Measurements from ENCODE around the gene WDR82. TPM values are rescaled to one million over a fixed set of nuclear protein-coding genes. Genes with fewer than 3 reads are reported as not detected.
A peak's percentile ranks its signal among the peaks of the same experiment; 100 is the strongest.

WDR82 gene
- total and polyA plus RNA-seq, 9 of the 15 experiments (the other 6 are each of a cell fraction or from before 2014, with no cell fraction given), result 6.4 to 62.9 (median 37.1) TPM

- peaks cover 27 to 35% of the 10 kb centered on the region in 2 experiments for H3K4me1 ChIP-seq (replicated peaks in 1 of 2; ENCODE audit: control insufficient read depth in 2 of 2, insufficient read depth in 2 of 2, low read length in 2 of 2)
- no peaks in the 10 kb centered on the region for H3K9me3 ChIP-seq (replicated peaks; ENCODE audit: control insufficient read depth, insufficient read depth, low read depth, low read length)
- TF ChIP-seq NFE2 (IDR thresholded peaks at IDR 0.05; ENCODE audit: low read depth), result 0 out of 2 replicates have a peak, but pooled peaks have one; percentile 5
- TF ChIP-seq, protein P1, sequence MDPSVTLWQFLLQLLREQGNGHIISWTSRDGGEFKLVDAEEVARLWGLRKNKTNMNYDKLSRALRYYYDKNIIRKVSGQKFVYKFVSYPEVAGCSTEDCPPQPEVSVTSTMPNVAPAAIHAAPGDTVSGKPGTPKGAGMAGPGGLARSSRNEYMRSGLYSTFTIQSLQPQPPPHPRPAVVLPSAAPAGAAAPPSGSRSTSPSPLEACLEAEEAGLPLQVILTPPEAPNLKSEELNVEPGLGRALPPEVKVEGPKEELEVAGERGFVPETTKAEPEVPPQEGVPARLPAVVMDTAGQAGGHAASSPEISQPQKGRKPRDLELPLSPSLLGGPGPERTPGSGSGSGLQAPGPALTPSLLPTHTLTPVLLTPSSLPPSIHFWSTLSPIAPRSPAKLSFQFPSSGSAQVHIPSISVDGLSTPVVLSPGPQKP (CRISPR knock-in tag; IDR thresholded peaks at IDR 0.05), result no peak
- TF ChIP-seq CTBP1 (IDR thresholded peaks at IDR 0.05; ENCODE audit: borderline replicate concordance), result 0 out of 2 replicates have a peak, but pooled peaks have one; percentile 21
- no peak for TF ChIP-seq ZFP36 (IDR thresholded peaks at IDR 0.05; ENCODE audit: low read depth, low read length, partially characterized antibody)
- 0 out of 2 replicates have a peak, but pooled peaks have one; percentile 35 for TF ChIP-seq JUND (IDR thresholded peaks at IDR 0.05; ENCODE audit: borderline replicate concordance, low read depth, low read length)
- TF ChIP-seq JUND (tag; IDR thresholded peaks at IDR 0.05; ENCODE audit: borderline replicate concordance, low read depth, low read length), result no peak
- TF ChIP-seq SPI1 (IDR thresholded peaks at IDR 0.05; ENCODE audit: borderline replicate concordance, low read depth, low read length), result peak; percentile 3; the same call in 1 of the 2 replicates
- TF ChIP-seq RUNX1 (IDR thresholded peaks at IDR 0.05; ENCODE audit: low read depth), result no peak
- CTCF ChIA-PET (ENCODE audit: low intra/inter-chr PET ratio), result no interaction called here
- H2AFZ ChIP-seq (ENCODE audit: low read depth, low read length), result 0 out of 2 replicates have a peak overlapping the region, but pooled peaks have one; percentile 9
- H3K27me3 ChIP-seq (ENCODE audit: control insufficient read depth in 2 of 2, insufficient read depth in 2 of 2, low read length in 2 of 2), result no peaks in the 10 kb centered on the region
- ATAC-seq, result no peak
- peaks cover 32% of the 10 kb centered on the region for H3K36me3 ChIP-seq (ENCODE audit: control insufficient read depth, insufficient read depth, low read length)
- H3K9ac ChIP-seq (ENCODE audit: insufficient read depth in 1 of 2, low read depth in 2 of 2, low read length in 2 of 2), result peak overlapping the region in 1 of 2 experiments; percentile 20; a peak in 1 of 4 replicates
- no peaks in the 10 kb centered on the region for H3K79me2 ChIP-seq (ENCODE audit: control insufficient read depth, insufficient read depth, low read length)
- H3K9me1 ChIP-seq (ENCODE audit: control insufficient read depth, insufficient read depth, low read length), result no peaks in the 10 kb centered on the region
- H3K4me3 ChIP-seq, result no peak overlapping the region
- no peak for FAIRE-seq
- intact Hi-C loops (cut with micrococcal nuclease), result no loop called here
- peak overlapping the region; percentile 3; the same call in 1 of the 2 replicates for H3K4me2 ChIP-seq (ENCODE audit: insufficient read depth, low read length)
- no TSS peak for BruUV-seq (replicated peaks)
- in situ Hi-C loops (cut with MboI), result no loop called here
- 52% methylated on average over 10 of the region's 13 CpGs for WGBS (ENCODE audit: insufficient coverage, low coverage, missing lambda C conversion rate)
- POLR2A ChIA-PET, result interaction anchor here (0.6 to 1.3 kb wide), 6 partner anchors 8 to 213 kb away, joined by 3 to 4 read pairs (median 3); partner anchors contain the start of gene TLR9
- DNase-seq (ENCODE audit: extremely low read depth in 1 of 4, low spot score in 3 of 4), result no peak
- no peaks in the 10 kb centered on the region for H4K20me1 ChIP-seq (replicated peaks; ENCODE audit: control insufficient read depth, insufficient read depth, low read length)
- H3K27ac ChIP-seq (ENCODE audit: extremely low read depth, low read depth, low read length), result no peak overlapping the region; the same call in 2 of the 3 replicates
Measured at GRCh38 chr3:52216585-52217408, 61.7 kb downstream of the WDR82 start.
